ENCODE data around the gene COL8A2. TPM values are rescaled to one million over a fixed set of nuclear protein-coding genes. Genes with fewer than 3 reads are reported as not detected.
A peak's percentile ranks its signal among the peaks of the same experiment; 100 is the strongest.

The COL8A2 gene
- total RNA-seq, 2 donors from 2014 or later = 1.3 to 1.6 TPM

DNA sequence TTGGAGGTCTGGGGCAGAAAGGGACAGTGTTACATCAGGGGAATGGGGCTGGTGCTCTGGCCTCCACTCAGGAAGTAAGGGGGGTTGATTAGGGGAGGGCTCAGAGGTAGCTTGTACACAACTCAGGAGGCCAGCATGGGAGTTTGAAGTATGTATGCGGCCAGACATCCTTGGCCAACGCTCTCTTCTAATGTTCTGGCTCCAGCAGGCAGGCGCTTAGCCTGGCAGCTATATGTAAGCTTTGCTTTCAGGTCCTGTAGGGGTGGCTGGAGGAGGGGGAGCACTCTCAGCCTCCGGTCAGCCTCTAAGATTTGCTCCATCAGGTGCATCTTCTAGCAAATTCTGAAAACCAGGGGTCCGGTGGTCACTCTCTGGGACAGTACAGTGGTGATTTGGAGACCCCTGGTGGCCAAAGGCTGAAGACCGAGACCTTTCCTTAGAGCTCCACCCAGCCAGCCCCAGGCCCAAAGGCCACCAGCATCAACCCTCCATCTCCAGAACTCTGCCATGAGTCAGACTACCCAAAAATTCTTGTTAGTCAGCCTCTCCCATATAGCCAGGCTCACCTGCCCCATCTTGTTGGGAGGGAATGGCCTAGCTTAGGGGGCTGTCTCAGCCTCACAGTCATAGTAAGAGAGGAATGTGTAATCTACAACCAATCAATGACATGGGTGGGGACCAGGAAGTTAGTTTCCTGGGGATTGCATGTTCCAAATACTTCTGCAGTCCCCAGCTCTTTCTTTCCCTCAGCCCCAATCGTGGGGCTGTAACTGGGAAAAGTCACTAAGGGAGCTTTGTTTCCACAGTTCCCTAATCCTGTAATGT, 9.7 kb upstream of the COL8A2 start:
- intact Hi-C loops (cut with DNase I) = no loop called here
- Histone ChIP-seq H3K4me3 (no peak overlapping the region), H3K36me3 (replicated peaks in 1 of 2; ENCODE audit: insufficient read depth in 1 of 2, low read depth in 2 of 2) (peaks cover 0 to 21% of the 10 kb centered on the region in 2 donors), H3K27ac (peak overlapping the region in 3 of 4 donors; percentile 37 to 71 (median 59)), H3K27me3 (no peaks in the 10 kb centered on the region), H3K9me3 (no peaks in the 10 kb centered on the region), H3K4me1 (peaks cover 24% of the 10 kb centered on the region)
- TF ChIP-seq, protein P1, sequence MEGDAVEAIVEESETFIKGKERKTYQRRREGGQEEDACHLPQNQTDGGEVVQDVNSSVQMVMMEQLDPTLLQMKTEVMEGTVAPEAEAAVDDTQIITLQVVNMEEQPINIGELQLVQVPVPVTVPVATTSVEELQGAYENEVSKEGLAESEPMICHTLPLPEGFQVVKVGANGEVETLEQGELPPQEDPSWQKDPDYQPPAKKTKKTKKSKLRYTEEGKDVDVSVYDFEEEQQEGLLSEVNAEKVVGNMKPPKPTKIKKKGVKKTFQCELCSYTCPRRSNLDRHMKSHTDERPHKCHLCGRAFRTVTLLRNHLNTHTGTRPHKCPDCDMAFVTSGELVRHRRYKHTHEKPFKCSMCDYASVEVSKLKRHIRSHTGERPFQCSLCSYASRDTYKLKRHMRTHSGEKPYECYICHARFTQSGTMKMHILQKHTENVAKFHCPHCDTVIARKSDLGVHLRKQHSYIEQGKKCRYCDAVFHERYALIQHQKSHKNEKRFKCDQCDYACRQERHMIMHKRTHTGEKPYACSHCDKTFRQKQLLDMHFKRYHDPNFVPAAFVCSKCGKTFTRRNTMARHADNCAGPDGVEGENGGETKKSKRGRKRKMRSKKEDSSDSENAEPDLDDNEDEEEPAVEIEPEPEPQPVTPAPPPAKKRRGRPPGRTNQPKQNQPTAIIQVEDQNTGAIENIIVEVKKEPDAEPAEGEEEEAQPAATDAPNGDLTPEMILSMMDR (IDR thresholded peaks at IDR 0.05) = peak; percentile 30 to 57 (median 45)
- no peak for TF ChIP-seq POLR2A (IDR thresholded peaks at IDR 0.05)
- peak; percentile 48 to 70 (median 50) for DNase-seq
- peak; percentile 19 for ATAC-seq
- 60 to 67% methylated on average over 4 to 7 of the region's 7 CpGs for WGBS, 2 donors

DNA sequence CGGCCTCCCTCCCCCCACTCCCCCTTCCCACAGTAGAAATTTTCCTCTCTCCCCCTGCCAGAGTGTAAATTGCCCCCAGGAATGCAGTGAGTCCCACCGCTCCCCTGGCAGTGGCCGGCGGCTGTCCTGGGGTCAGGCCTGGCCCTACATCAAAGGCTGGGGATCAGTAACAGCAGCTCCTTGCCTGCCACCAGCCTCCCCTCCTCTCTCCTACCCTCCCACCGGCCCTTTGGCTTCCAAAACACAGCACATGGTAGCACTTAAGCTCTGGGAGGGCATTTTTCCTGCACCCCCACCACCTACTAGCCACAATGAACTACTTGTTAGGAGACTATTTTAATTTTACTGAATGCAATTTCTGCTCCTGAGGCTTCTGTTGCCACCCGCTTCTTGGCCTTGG, 9.0 kb upstream of the COL8A2 start:
- TF ChIP-seq POLR2A (IDR thresholded peaks at IDR 0.05) = no peak
- TF ChIP-seq, protein P1 (IDR thresholded peaks at IDR 0.05) = no peak
- ATAC-seq (no peak), DNase-seq (no peak)
- 41 to 70% methylated on average over 6 of the region's 6 CpGs for WGBS, 2 donors
- intact Hi-C loops (cut with DNase I) = no loop called here
- Histone ChIP-seq H3K27ac (peak overlapping the region; percentile 32 to 71 (median 48)), H3K4me3 (no peak overlapping the region), H3K9me3 (no peaks in the 10 kb centered on the region), H3K36me3 (replicated peaks in 1 of 2; ENCODE audit: insufficient read depth in 1 of 2, low read depth in 2 of 2) (peaks cover 0 to 21% of the 10 kb centered on the region in 2 donors), H3K27me3 (no peaks in the 10 kb centered on the region), H3K4me1 (peaks cover 24% of the 10 kb centered on the region)

DNA sequence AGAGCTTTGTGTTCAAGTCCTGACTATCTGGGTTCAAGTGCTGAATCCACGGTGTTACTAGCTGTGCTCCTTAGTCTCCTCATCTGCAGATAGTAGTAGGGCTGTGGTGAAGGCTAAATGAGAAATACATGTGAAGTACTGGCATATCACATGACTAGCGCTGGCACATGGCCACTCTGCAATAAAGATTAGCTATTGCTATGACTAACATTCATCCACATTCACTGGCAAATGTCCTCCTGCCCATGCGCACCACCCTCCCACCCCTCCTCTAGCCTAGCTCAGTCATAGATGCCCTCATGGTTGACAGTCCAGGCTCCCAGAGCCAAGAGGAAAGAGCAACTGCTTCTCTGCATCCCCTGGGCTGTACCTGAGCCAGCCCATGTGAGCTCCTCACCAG, 8.5 kb upstream of the COL8A2 start:
- TF ChIP-seq, protein P1 (IDR thresholded peaks at IDR 0.05) = no peak
- no peak for TF ChIP-seq POLR2A (IDR thresholded peaks at IDR 0.05)
- ATAC-seq (peak; percentile 94), DNase-seq (peak; percentile 83 to 97 (median 92))
- intact Hi-C loops (cut with DNase I) = no loop called here
- no peaks in the 10 kb centered on the region for H3K9me3 ChIP-seq
- peaks cover 24% of the 10 kb centered on the region for H3K4me1 ChIP-seq
- 33 to 42% methylated on average over 2 to 3 of the region's 3 CpGs for WGBS, 2 donors
- peak overlapping the region; percentile 32 to 71 (median 48) for H3K27ac ChIP-seq
- no peak overlapping the region for H3K4me3 ChIP-seq
- H3K36me3 ChIP-seq (replicated peaks in 1 of 2; ENCODE audit: insufficient read depth in 1 of 2, low read depth in 2 of 2) = peaks cover 0 to 19% of the 10 kb centered on the region in 2 donors
- no peaks in the 10 kb centered on the region for H3K27me3 ChIP-seq

DNA sequence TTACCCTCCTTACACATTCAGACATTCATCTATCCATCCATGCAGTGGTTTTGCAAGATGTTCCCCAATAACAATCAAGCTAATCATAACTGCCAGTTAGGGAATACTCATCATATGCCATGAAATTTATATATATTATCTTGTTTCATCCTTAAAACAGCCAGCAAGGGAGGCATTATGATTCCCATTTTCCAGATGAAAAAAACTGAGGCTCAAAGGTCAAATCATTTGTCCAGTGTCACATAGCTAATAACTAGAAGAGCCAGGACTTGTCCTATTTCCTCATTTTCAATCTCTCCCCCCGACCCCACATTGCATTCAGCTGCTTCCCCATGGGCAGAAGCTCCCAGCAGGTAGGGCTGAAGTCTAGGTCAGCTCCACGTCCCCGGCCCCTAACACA, 7.0 kb upstream of the COL8A2 start:
- Histone ChIP-seq H3K27me3 (no peaks in the 10 kb centered on the region), H3K36me3 (replicated peaks in 1 of 2; ENCODE audit: insufficient read depth in 1 of 2, low read depth in 2 of 2) (peaks cover 0 to 5% of the 10 kb centered on the region in 2 donors), H3K4me3 (no peak overlapping the region), H3K27ac (no peak overlapping the region), H3K9me3 (no peaks in the 10 kb centered on the region), H3K4me1 (peaks cover 24% of the 10 kb centered on the region)
- TF ChIP-seq POLR2A (IDR thresholded peaks at IDR 0.05) = no peak
- TF ChIP-seq, protein P1 (IDR thresholded peaks at IDR 0.05) = no peak
- whole genome bisulfite sequencing, 2 donors = 62 to 67% methylated on average over 3 of the region's 3 CpGs
- no peak for DNase-seq
- intact Hi-C loops (cut with DNase I) = no loop called here
- ATAC-seq = no peak

DNA sequence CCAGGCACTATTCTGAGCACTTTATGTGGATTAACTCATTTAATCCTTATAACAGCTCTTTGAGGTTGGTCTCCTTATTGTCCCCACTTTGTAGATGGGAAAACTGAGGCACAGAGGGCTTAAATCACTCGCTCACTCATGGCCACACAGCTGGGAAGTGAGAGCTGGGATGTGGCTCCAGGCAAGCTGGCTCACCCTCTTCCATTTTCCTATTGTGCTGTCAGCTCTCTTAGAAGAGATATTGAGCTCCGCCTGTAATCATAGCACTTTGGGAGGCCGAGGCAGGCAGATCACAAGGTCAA, 3.8 kb upstream of the COL8A2 start:
- no peaks in the 10 kb centered on the region for H3K36me3 ChIP-seq (replicated peaks in 1 of 2; ENCODE audit: insufficient read depth in 1 of 2, low read depth in 2 of 2)
- intact Hi-C loops (cut with DNase I) = no loop called here
- no peaks in the 10 kb centered on the region for H3K9me3 ChIP-seq
- DNase-seq (no peak), ATAC-seq (no peak)
- peaks cover 0 to 9% of the 10 kb centered on the region in 2 donors for H3K27me3 ChIP-seq
- TF ChIP-seq, protein P1 (IDR thresholded peaks at IDR 0.05) = no peak
- no peak for TF ChIP-seq POLR2A (IDR thresholded peaks at IDR 0.05)
- H3K4me3 ChIP-seq = no peak overlapping the region
- peaks cover 14% of the 10 kb centered on the region for H3K4me1 ChIP-seq
- H3K27ac ChIP-seq = no peak overlapping the region
- WGBS, 2 donors = 74 to 83% methylated on average over 1 to 3 of the region's 3 CpGs

Data from body of pancreas (tissue), 4 donors.